NCI-H146 treated with DMSO at 0.1 percent for 48 hours (cell line): Measurements from ENCODE around the gene LRRC70.
"Not testable (repeated sequence)": the region's sequence is repeated elsewhere in the genome, so short reads cannot be mapped to it uniquely, and the experiment has no call there.

Source experiments
- DNase-seq: peaks from one replicate; lab custom pipeline; 2025; ENCODE audit not compliant: unreplicated experiment; lab: John Stamatoyannopoulos, UW

Gene LRRC70

DNA sequence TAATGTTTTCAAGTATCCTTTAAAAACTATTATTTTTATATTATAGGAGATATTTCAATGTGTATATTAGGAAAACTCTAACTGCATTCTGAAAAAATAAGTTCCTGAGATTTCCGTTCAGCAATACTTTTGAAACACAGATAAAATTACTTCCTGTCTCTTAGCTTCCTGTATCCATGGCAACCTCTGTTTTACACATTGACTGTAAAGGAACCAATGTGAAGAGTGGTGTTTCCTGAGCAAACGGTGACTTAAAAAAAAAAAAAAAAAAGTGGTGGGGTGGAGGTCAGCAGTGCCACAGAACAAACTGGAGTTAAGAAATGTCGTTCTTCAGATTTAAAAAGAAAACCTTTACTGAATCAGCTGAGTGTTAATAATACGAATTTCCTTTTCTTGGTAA, at the start of gene LRRC70:
Gene LRRC70, plus strand, starts transcription at position 280 of the 400 bp plus-strand sequence. CDS start 620 bp downstream, outside the sequence.
- no peak for DNase-seq

DNA sequence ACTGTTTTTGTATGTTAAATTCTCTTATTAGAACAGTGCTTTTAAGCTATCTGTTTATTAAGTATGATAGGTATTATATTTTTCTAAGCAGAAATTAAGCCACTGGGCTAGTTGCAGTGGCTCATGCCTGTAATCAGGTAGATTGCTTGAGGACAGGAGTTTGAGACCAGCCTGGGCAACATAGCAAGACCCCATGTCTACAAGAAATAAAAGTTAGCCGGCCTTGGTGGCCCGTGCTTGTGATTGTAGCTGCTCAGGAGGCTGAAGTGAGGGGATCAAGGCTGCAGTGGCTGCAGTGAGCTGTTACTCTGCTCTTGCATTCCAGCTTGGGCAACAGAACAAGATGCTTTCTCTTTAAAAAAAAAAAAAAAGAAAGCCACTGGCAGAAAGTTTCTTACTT, 45.0 kb upstream of the LRRC70 start:
- no peak for DNase-seq

- DNase-seq = no peak
Measured at GRCh38 chr5:62534461-62535236, 44.0 kb upstream of the LRRC70 start.

GRCh38 chr5:62536232-62536631, 42.4 kb upstream of the LRRC70 start:
- no peak for DNase-seq

DNA sequence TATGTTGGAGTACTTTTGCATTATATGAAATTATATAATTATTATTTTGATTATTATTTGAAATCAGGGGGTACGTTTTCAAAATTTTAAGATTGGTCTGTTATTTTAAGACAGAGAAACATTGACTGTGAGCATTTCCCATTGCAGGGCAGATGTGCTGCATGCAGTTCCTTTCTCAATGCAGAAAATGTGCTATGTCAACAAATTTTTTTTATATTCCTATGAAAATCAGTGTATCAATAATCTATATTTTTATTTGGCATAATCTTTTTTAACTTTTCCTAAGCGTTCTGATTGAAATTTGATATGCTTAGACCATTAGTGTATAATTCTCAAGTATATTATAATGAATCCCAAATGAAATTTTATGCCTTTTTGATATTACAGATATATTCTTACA, 41.8 kb upstream of the LRRC70 start:
- no peak for DNase-seq

DNA sequence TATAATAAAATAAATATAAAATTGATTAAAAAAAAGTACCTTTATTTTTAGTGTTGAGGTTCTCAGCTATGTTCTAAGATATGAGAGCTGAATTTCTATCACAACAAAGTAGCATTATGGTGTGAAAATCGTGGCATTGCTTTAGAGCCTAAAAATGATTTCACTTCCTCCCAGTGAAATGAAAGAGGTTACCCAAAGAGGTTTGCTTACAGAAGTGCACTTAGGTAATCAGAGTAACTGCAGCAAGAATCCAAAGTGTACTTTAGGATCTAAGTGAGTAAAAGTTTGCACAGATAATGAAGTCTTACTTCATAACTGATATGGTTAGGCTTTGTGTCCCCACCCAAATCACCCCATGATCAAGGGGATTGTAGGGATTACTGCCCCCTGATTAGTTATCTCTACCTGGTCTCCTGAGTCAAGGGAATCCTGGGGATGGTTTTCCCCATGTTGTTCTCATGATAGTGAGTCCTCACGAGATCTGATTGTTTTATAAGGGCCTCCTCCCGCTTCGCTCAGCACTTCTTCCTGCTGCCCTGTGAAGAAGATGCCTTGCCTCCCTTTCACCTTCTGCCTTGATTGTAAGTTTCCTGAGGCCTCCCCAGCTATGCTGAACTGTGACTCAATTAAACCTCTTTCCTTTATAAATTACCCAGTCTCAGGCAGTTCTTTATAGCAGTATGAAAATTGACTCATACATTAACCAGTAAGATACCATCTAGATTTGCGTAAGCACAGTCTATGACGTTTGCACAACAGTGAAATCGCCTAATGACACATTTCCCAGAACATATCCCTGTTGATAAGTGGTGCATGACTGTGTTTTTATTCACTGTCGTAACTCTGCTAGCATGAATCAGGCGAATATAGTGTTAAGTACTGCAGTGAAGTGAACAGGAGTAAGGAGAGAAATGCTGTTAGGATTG, 40.3 kb upstream of the LRRC70 start:
- no peak for DNase-seq

GRCh38 chr5:62542720-62543119, 35.9 kb upstream of the LRRC70 start:
- DNase-seq = no peak

DNA sequence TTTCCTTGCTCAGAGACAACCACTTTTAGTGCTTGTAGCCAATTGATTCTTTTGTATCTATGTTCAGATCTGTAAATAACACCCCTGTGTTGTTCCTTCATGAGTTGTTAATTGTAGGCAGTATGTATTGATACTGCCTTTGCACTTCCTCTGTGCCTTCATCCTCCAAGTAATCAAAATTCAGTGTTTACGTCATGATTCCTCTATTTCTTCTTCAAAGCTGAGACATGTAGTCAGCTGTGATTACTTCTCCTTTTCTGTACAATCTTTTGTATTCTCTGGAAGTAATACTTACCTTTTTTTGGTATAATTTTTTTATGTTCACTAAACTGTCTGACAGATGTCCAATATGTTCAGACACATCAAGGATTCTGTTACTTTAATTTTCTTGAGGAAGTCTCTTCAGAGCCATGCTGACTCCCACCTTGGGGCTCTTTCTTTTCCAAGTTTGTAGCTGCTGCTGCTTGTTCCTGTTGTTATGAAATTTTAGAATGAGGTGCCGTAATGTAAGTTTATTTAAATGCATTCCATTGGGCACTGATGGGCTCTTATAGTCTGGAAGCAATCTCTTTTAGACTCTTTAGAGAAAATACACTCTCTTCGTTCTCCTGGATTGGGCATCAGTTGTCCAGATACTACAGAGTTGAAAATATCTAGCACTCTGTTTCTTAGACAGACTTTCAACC, 30.5 kb upstream of the LRRC70 start:
- no peak for DNase-seq

- DNase-seq = no peak
Measured at GRCh38 chr5:62550103-62550502, 28.5 kb upstream of the LRRC70 start.

DNA sequence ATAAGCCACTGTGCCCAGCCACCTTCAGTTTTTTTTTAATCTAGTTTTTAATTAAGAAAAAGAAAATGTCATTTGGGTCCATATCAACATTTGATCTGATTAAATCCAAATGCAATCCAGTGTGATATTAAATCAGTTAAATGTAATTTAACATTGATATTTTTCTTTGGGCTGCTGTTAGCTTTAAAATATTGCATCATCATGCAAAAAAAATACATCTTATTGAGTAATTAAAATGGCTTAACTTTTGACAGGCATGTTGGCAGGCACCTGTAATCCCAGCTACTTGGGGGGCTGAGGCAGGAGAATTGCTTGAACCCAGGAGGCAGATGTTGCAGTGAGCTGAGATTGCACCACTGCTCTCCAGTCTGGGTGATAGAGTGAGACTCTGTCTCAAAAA, 22.7 kb upstream of the LRRC70 start:
- no peak for DNase-seq

DNA sequence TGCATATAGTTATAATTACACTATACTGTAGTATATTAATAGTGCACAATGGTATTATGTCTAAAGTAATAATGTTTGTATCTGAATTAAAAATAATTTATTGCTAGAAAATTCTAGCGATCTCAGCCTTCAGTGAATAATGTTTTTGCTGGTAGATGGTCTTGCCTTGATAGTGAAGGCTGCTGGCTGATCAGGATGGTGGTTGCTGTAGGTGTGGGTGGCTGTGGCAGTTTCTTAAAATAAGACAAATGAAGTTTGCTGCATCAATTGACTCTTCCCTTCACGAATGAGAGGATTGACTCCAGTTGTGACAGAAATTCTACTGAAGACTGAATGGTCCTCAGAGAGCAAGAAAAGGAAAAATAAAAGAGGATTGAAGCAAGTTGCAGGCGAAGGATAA, 19.7 kb upstream of the LRRC70 start:
- no peak for DNase-seq

- no peak for DNase-seq
Measured at GRCh38 chr5:62560786-62561185, 17.8 kb upstream of the LRRC70 start.

DNA sequence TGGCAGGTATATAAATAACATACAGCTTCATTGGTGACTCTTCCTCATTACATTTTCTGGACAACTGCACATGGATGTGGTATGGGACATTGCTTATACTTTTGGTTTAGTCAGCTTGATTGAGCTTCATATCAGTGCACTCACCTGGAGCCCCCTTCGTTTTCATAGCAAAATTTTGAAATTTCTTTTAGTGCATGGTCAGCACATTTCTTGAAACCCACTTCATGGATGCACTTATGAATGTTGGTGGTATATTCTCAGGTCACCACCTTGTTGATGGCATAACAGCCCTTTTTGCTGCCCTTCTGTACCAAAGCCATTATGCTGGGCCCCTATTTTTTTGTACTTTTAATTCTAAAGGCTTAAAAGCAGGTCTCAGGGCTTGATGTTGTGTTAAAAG, 16.7 kb upstream of the LRRC70 start:
- DNase-seq = no peak

DNA sequence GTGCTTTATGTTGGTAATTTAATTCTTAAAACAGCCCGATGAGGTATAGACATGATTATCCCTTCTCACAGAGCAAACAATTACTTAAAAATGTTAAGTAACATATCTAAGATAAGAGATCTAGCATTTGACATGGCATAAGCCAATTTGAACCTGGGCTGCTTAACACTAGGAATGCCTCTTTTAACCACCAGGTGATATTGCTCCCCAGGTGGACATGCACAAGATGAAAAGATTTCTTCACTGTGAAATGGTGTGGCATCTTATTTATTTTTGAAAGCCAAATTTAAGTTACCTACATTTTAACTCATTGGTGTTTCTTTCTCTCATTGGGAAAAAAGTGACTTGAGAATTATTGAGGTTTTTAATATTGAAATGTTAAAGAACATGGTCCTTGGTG, 15.8 kb upstream of the LRRC70 start:
- DNase-seq = no peak

GRCh38 chr5:62564101-62564500, 14.5 kb upstream of the LRRC70 start:
- no peak for DNase-seq

- not testable (repeated sequence) for DNase-seq
Measured at GRCh38 chr5:62565740-62566139, 12.9 kb upstream of the LRRC70 start.

GRCh38 chr5:62568143-62568542, 10.5 kb upstream of the LRRC70 start:
- DNase-seq = no peak

- DNase-seq = no peak
Measured at GRCh38 chr5:62568800-62569432, 9.7 kb upstream of the LRRC70 start.

- no peak for DNase-seq
Measured at GRCh38 chr5:62569470-62569869, 9.1 kb upstream of the LRRC70 start.

DNA sequence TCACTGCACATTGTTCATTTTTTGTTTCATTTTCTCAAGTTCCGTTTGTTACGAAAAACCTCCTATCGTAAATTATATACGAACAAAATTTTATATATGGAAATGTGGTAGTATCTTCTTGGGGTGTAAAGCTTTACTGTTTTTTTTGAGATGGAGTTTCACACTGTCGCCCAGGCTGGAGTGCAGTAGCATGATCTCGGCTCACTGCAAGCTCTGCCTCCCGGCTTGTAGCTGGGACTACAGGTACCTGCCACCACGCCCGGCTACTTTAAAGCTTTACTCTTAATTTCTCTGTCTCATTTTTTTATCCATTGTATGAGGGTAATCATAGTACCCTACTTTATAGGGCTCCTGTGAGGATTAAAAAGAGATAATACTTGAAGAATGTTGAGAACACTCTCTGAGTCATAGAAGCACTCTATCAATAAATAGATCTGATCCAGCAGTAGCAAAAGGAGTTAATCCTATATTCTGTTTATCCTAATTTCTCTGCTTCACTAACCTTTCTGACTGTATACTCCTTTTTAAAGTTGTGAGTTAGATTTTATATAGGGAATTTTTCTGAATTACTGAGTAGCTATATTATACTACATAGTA, 5.6 kb upstream of the LRRC70 start:
- DNase-seq = no peak

GRCh38 chr5:62574599-62574998, 4.0 kb upstream of the LRRC70 start:
- no peak for DNase-seq
